ENCODE results near the gene MVB12B.

GRCh38 chr9:126391713-126392661 lies 65.4 kb downstream of the MVB12B start:
- TF ChIP-seq CTCF (IDR thresholded peaks at IDR 0.05; ENCODE audit: insufficient read depth, low read length, poor library complexity, severe bottlenecking) = no peak
- TF ChIP-seq EZH2phosphoT487 (conservative IDR thresholded peaks at IDR 0.05; ENCODE audit: low read length) = no peak

Measured in SU-DHL-6 (cell line).